ENCODE results near the gene VPS52.
A peak's percentile ranks its signal among the peaks of the same experiment; 100 is the strongest.
"Not testable (repeated sequence)": the region's sequence is repeated elsewhere in the genome, so short reads cannot be mapped to it uniquely, and the experiment has no call there.

Gene VPS52

DNA sequence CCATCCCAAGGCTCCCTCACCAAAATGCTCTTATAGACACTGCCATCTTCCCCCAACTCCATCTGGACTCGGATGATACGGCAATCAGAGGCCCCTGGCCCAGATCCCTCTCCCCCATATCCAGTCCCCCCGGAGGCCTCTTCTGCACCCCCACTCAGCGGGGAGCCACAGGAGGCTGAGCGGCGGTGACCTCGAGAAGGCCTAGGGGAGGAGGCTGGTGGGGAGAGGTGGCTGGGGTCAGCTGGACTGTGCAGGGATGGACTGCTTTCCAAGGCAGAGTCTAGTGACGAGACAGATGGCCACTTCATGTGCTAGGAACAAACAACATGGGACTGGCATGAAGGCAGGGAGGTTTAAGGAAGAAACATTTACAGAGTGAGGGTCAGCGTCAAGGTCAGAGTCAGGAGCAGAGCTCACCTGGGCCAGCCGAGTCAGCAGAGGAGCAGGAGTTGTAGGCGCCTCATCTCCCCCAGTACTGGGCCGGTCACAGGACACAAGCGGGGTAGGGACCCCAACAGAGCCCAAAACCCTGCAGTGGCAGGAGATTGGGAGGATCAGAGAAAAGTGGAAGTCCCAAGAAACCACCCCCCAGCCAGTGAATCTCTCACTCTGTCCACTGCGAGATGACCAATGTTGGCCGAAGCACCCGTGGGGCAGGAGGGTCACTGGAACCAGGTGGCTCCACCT lies 21.5 kb upstream of the VPS52 start:
- Mint-ChIP-seq H3K27me3 (no peaks in the 10 kb centered on the region), H3K27ac (peak overlapping the region in 1 of 2 donors; percentile 43), H3K4me3 (no peak overlapping the region), H3K9me3 (no peaks in the 10 kb centered on the region), H3K4me1 (peaks cover 58% of the 10 kb centered on the region)
- ATAC-seq (no peak), DNase-seq (no peak)

DNA sequence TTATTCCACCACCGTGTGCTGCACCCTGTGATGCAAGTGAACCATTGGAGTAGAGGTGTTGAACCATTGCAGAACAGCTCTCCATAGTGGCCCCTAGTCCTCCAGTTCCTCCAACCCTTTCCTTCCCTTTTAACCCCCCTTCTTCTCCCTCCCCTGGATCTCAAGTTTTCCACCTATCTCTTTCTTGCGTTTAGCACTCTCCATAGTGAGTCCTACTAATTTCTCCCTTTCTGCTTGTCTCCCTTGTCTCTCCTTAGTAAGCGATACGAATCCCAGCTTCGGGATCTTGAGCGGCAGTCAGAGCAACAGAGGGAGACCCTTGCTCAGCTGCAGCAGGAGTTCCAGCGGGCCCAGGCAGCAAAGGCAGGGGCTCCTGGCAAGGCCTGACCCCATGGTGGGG lies 18.8 kb upstream of the VPS52 start:
- H3K9me3 Mint-ChIP-seq = no peaks in the 10 kb centered on the region
- no peak for DNase-seq
- peak overlapping the region; percentile 94 to 99 for H3K27ac Mint-ChIP-seq
- ATAC-seq = no peak
- H3K4me3 Mint-ChIP-seq = peak overlapping the region; percentile 100
- H3K4me1 Mint-ChIP-seq = peaks cover 52% of the 10 kb centered on the region
- no peaks in the 10 kb centered on the region for H3K27me3 Mint-ChIP-seq

DNA sequence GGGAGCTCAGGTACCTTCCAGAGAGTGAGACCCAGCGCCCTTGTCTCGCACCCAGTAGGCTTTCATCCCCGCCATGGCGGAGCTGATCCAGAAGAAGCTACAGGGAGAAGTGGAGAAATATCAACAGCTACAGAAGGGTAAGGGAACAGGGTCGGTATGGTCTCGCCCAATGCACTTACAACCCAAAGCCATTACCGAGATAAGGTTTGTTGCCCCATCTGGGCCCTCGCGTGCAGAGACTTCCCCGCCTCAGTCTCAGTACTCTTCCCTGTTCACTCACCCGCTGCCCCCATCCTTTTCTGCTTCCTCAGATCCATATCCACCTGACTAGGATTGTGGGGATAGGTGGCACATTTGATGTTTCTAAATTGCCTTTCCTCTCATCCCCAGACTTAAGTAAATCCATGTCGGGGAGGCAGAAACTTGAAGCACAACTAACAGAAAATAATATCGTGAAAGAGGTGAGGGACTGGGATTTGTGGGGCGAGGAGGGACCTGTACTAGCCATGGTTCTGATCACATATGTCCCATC lies 18.2 kb upstream of the VPS52 start:
- no peaks in the 10 kb centered on the region for H3K9me3 Mint-ChIP-seq
- peaks cover 51% of the 10 kb centered on the region for H3K4me1 Mint-ChIP-seq
- H3K27ac Mint-ChIP-seq = peak overlapping the region; percentile 94 to 99
- no peak for DNase-seq
- no peaks in the 10 kb centered on the region for H3K27me3 Mint-ChIP-seq
- H3K4me3 Mint-ChIP-seq = peak overlapping the region; percentile 100
- ATAC-seq = peak; percentile 21

DNA sequence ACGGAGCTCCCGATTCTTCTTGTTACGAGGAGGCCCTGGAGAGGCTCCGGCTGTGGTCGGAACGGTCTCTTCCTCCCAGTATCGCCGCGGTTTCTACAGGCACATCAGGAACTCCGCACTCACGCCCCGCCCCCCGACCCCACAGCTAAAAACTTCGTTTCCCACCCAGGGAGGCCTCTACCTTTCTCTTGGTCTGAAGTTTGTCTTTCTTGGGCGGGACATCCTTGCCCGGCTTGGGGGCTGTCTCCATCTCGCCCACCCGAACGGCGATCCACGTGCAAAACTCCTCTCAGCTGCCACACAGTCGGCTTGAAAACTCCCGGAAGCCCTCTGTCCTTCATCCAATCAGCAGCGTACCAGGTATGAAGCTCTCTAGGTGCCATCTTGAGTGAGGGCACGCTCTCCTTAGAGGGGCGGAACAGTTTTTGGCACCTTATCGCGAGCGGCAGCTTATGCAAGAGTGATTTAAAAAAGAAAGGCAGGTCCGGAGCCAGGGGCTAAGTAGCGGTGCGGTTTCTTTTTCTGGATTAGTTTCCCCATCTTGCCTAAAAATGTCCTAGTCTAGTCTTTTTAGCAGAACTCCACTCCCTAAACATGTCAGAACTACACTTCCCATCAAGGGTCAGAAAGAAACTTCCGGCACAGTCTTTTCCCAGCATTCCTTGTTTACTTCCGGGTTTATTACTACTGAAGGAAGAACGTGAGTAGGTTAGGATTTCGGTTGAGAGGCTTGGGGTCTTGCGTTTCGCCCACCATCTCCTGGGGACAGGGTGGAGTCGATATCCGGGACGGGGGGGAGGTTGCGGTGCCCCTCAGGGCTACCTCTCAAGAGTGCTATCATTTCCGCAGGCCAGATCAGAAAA lies 17.5 kb upstream of the VPS52 start, which contains the start of the genes PFDN6 and WDR46:
PFDN6 (plus strand) TSS at position 681 of the 863 bp plus-strand sequence. CDS start 256 bp downstream, outside the sequence.
WDR46 (minus strand) TSS at position 319 of the 863 bp plus-strand sequence; CDS start at position 250, 69 bp downstream.
- Mint-ChIP-seq H3K27me3 (no peaks in the 10 kb centered on the region), H3K9me3 (no peaks in the 10 kb centered on the region), H3K4me1 (peaks cover 51% of the 10 kb centered on the region), H3K27ac (peak within 1 kb of the TSS; percentile 94 to 99), H3K4me3 (peak within 1 kb of the TSS; percentile 100)
- DNase-seq (peak; percentile 77 to 86), ATAC-seq (peak; percentile 97)

DNA sequence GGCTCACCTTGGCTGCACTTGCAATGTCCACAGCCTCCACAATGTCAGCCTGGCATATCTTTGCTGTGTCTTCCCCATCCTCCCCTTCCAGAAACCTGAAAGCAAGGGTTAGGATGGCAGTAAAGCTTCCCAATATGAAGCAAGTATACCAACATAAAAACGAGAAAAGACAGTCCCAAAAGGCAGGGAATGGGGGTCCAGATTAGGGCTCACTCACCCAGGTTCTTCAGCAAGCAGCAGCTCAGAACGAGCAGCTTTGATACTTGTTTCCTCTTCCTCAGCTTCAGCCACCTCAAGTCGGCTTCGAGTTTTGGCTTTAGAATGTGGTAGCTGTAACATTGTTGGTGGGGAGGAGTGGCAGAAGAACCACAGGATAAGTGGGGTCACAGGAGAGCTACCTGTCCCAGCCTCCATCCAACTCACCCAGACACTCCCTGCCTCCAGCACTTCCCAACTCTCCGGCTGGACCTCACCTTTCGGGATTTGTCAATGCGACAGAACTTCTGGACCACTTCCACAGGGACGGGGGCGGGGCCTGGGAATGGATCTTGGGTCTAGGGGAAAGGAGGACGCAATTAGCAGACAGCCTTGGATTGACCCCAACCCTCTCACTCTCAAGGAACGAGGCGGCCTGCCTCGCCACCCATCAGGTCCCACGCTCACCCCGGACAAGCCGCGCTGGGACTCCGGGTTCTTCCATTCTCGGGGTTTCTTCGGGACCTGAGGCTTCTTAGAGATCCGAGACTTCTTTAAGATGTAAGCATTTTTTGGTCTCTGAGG lies 16.7 kb upstream of the VPS52 start:
- Mint-ChIP-seq H3K4me1 (peaks cover 51% of the 10 kb centered on the region), H3K27ac (peak overlapping the region; percentile 94 to 99), H3K27me3 (no peaks in the 10 kb centered on the region), H3K4me3 (peak overlapping the region; percentile 100), H3K9me3 (no peaks in the 10 kb centered on the region)
- DNase-seq = no peak
- ATAC-seq = peak; percentile 0

DNA sequence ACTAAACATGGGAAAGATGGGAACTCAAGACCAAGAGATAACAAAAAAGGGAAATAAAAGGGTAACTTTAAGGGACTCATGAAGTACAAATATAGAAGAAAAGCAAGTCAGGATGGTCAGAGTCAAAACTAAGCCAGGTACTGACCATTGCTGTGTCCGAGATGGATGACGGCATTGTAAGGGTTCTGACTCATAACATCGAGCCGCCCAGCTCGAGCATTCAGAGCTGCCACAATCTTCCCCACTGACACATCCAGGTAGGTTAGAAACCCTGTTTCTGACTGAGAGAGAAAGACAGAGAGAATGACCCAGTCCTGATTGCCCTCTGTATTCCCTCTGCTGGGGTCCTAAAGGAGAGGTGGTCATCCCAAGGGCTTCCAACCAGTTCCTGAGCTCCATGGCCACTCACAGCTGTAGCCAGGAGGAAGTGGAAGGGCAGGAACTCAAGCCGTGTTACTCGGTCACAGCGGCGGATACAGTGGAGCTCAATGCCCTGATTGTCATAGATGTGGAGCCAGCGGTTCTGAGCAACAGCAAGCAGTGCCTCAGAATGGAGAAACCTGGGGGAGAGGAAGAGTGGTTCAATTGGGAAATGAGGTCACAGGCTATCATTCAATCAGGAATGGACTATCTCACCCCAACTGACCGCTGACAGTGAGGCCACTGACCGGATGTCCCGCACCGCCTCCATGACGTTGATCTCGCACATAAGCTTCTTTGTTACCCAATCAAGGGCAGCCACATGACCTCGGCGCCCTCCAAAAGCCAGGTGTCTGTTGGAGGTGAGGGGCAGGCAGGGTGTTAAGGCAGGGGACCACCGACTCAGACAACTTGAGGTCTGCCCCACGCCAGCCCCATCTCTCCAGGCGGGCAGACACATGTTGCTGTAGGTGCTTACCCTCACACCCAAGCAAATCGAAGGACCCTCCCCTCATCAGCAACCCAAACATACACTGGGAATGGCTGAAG lies 15.6 kb upstream of the VPS52 start:
- DNase-seq (no peak), ATAC-seq (no peak)
- Mint-ChIP-seq H3K4me1 (peaks cover 56% of the 10 kb centered on the region), H3K27ac (peak overlapping the region in 1 of 2 donors; percentile 29), H3K9me3 (no peaks in the 10 kb centered on the region), H3K4me3 (peak overlapping the region; percentile 100), H3K27me3 (no peaks in the 10 kb centered on the region)

DNA sequence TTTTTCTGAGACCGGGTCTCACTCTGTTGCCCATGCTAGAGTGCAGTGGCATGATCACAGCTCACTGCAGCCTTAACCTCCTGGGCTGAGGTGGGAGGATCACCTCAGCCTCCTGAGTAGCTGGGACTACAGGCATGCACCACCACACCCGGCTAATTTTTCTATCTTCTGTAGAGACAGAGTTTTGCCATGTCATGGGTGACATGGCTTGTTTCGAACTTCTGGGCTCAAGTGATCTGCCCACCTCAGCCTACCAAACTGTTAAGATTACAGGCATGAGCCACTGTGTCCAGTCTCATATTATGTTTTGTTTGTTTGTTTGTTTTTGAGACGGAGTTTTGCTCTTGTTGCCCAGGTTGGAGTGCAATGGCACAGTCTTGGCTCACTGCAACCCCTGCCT lies 13.5 kb upstream of the VPS52 start:
- not testable (repeated sequence) for ATAC-seq, H3K4me3 Mint-ChIP-seq, H3K27ac Mint-ChIP-seq, DNase-seq, H3K27me3 Mint-ChIP-seq, H3K9me3 Mint-ChIP-seq
- peaks cover 51% of the 10 kb centered on the region for H3K4me1 Mint-ChIP-seq

DNA sequence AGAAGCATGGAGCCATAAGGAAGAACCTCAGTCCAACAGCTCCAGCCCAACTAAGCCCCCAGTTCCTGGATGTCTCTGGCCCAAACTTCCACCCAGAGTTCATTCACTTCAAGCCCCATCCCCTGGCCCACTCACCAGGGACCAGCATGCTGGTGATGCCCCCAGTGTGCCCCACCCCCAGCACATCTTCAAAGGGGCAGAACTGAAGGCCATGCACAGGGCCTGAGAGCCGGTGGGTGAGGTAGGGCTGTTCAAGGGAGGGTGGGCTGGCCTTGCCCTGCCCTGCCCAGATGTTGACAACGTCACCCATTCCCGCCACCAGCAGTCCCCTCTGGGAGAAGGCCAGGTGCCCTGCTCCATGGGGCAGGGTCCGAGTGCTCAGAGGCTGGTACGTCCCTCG lies 8.9 kb upstream of the VPS52 start:
- ATAC-seq = no peak
- H3K4me1 Mint-ChIP-seq = peaks cover 59% of the 10 kb centered on the region
- peak overlapping the region in 1 of 2 donors; percentile 51 for H3K27ac Mint-ChIP-seq

DNA sequence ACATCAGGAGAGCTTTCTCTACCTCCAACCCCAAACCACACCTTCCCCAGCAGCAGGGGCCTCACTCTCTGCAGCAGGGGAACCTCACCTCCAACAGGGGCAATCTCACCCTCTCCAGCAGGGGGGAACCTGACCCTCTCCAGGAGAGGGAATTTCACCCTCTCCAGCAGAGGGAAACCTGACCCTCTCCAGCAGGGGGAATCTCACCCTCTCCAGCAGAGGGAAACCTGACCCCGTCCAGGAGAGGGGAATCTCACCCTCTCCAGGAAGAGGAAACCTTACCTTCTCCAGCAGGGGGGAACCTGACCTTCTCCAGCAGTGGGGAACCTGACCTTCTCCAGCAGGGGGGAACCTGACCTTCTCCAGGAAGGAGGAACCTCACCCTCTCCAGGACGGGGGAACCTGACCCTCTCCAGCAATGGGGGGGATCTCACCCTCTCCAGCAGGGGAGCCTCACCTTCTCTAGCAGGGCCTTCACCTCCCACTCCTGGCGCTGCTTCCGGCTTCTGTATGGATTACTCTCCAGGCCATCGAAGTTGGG lies 8.4 kb upstream of the VPS52 start:
- H3K9me3 Mint-ChIP-seq = no peaks in the 10 kb centered on the region
- H3K27me3 Mint-ChIP-seq = no peaks in the 10 kb centered on the region
- H3K4me3 Mint-ChIP-seq = no peak overlapping the region
- ATAC-seq (no peak), DNase-seq (no peak)
- peak overlapping the region in 1 of 2 donors; percentile 9 for H3K27ac Mint-ChIP-seq
- H3K4me1 Mint-ChIP-seq = peaks cover 64% of the 10 kb centered on the region

More for the DNA sequence above, 8.9 kb upstream of the VPS52 start:
- Mint-ChIP-seq H3K27me3 (no peaks in the 10 kb centered on the region), H3K4me3 (no peak overlapping the region), H3K9me3 (no peaks in the 10 kb centered on the region)
- DNase-seq = no peak

DNA sequence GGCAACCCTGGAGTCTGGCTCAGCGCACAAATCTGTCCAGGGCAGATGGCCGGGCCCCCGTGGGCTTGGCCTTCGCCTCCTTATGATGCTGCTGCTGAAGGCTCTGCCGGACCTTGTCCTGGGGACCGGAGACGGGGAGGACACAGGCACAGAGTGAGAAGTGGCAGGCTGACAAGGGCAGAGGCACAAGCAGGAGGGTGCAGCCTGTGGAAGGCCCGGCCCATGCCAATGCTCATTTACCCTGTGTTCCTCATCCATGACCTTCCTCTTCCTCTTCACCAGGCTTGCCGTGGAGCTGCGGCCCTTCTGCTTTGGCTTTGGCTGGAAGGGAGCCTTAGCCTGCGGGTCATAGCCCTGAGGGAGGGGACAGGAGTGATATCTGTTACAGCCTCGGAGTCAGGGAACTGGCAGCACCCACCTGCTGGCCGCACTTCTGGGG lies 7.6 kb upstream of the VPS52 start:
- Mint-ChIP-seq H3K4me1 (peaks cover 72% of the 10 kb centered on the region), H3K27ac (no peak overlapping the region), H3K4me3 (no peak overlapping the region)

DNA sequence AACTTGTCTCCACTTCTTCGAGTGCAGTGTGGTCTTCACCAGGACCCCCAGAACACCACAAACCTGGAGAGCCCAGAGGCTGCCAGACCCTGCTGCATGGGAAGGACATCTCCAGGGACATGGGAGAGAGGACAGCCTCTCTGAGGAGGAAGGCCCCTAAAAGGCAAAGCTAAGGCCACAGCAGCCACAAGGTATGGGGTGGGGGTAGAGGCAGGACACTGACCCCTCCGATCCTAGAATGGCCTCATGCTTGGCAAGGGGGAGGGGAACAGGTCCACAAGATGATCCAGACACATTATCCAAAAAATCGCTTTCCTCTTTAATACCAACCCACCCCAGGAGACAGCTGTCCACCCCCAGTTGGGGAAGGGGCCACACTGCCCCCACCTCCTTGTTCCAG lies 7.1 kb upstream of the VPS52 start:
- Mint-ChIP-seq H3K4me3 (no peak overlapping the region), H3K27ac (no peak overlapping the region), H3K27me3 (no peaks in the 10 kb centered on the region), H3K4me1 (peaks cover 77% of the 10 kb centered on the region), H3K9me3 (no peaks in the 10 kb centered on the region)
- ATAC-seq (no peak), DNase-seq (no peak)

More for the DNA sequence above, 7.6 kb upstream of the VPS52 start:
- DNase-seq = no peak
- Mint-ChIP-seq H3K27me3 (no peaks in the 10 kb centered on the region), H3K9me3 (no peaks in the 10 kb centered on the region)
- no peak for ATAC-seq

DNA sequence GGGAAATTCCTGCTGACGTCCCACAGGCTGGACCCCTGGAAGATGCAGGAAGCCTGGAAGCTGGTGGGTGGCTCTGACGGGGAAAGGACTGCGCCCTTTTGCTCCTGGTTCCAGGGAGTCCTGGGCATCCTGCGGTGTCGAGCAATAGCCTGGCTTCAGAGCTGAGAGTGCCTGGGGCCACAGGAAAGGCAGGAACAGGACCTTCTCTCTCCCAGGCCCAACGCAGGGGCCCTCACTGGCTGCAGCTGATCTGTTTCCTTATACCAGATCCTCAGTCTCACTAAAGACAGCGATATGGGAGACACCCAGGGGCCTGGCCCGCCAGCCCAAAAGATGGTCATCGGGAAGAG lies 6.7 kb upstream of the VPS52 start:
- H3K4me1 Mint-ChIP-seq = peaks cover 81% of the 10 kb centered on the region
- no peak for ATAC-seq
- H3K4me3 Mint-ChIP-seq = peak overlapping the region in 1 of 2 donors; percentile 87
- no peak for DNase-seq
- no peaks in the 10 kb centered on the region for H3K9me3 Mint-ChIP-seq
- no peak overlapping the region for H3K27ac Mint-ChIP-seq
- no peaks in the 10 kb centered on the region for H3K27me3 Mint-ChIP-seq

DNA sequence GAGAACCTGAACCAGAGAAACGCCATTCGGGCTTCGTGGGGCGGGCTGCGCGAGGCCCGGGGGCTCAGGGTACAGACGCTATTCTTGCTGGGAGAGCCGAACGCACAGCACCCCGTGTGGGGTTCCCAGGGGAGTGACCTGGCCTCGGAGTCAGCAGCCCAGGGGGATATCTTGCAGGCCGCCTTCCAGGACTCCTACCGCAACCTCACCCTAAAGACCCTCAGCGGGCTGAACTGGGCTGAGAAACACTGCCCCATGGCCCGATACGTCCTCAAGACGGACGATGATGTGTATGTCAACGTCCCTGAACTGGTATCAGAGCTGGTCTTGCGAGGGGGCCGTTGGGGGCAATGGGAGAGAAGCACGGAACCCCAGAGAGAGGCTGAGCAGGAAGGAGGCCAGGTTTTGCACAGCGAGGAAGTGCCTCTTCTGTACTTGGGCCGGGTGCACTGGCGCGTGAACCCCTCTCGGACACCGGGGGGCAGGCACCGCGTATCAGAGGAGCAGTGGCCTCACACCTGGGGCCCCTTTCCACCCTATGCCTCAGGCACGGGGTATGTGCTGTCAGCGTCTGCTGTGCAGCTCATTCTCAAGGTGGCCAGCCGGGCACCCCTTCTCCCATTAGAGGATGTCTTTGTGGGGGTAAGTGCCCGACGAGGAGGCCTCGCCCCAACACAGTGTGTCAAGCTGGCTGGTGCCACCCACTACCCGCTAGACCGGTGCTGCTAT lies 6.2 kb upstream of the VPS52 start:
- H3K9me3 Mint-ChIP-seq = no peaks in the 10 kb centered on the region
- peak overlapping the region; percentile 87 to 90 for H3K4me3 Mint-ChIP-seq
- peak overlapping the region; percentile 89 to 91 for H3K27ac Mint-ChIP-seq
- DNase-seq (peak; percentile 40 to 51), ATAC-seq (peak; percentile 47)
- H3K4me1 Mint-ChIP-seq = peaks cover 87% of the 10 kb centered on the region
- H3K27me3 Mint-ChIP-seq = no peaks in the 10 kb centered on the region

Data from stimulated activated naive CD8-positive, alpha-beta T cell treated with anti-CD3 and anti-CD28 coated beads, Interleukin-15, amount 100 ng/mL, for 72 hours (primary cell).